GM18870 (cell line): ENCODE results near the gene RBMS1.
"Not testable (repeated sequence)": the region's sequence is repeated elsewhere in the genome, so short reads cannot be mapped to it uniquely, and the experiment has no call there.

Source experiments
- ATAC-seq: cut with Tn5 transposase; IDR thresholded peaks from one replicate; pipeline ENCODE4 v1.9.1; 2021; ENCODE audit warnings: moderate library complexity; ENCODE audit not compliant: unreplicated experiment

RBMS1 gene

GRCh38 chr2:160434254-160434948, 59.2 kb downstream of the RBMS1 start:
- no peak for ATAC-seq

- ATAC-seq = no peak
These were observed 60.0 kb downstream of the RBMS1 start for GRCh38 chr2:160433466-160434140.

GRCh38 chr2:160432633-160433032, 61.0 kb downstream of the RBMS1 start:
- ATAC-seq = no peak

DNA sequence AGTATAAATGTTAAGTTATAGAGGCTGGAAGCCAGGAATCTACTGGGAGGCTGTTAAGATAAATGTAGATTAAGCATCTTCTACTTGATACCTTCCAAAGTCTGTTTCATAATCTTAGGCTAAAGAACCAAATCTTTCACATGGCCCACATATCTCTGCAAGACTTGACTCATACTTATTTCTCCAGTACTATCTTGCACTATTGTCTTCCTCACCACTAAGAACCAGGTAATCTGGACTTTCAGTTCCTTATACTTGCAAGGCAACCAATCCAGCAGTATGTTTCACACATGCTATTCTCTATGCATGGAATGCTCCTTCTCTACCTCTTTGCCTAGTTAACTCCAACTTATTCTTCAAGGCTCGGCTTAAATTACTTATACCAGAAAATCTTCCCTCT, 62.2 kb downstream of the RBMS1 start:
- no peak for ATAC-seq

DNA sequence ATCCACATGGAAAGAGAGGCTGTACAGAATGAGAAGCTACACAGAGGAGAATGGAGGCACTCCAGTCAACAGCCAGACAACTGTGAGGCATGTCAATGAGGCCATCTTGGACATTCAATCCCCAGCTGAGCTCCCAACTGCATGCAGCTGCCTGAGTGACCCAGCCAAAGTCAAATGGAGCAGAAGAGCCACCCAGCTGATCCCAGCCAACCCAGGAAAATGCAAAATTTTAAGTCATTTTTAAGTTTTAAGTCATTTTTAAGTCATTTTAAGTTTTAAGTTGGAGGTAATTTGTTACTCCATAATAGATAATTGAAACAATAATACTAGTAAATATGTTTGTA, 63.6 kb downstream of the RBMS1 start:
- ATAC-seq = no peak

GRCh38 chr2:160429248-160430000, 64.2 kb downstream of the RBMS1 start:
- peak; percentile 52 for ATAC-seq

GRCh38 chr2:160428405-160428763, 65.2 kb downstream of the RBMS1 start:
- no peak for ATAC-seq

GRCh38 chr2:160427629-160428404, 65.8 kb downstream of the RBMS1 start:
- peak; percentile 66 for ATAC-seq

DNA sequence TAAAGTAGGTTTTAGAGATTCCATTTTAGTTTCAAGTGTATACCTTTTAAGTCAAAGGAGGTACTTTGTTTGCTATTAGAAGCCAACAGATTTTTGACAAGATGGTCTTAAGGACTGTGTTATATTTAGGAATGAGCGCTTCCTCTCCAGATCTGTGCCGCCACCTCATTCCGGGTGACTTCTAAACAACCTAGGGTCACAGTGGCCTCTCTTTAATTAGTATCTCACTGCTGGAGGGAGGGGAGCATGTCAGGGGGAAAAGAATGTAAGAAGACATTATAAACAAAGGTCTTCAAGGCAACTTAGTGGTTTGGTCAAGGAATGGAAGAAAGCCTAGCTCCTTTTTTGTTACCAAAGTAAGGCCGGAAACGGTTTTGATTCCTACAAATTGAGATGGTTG, 67.0 kb downstream of the RBMS1 start:
- ATAC-seq = no peak

GRCh38 chr2:160425434-160426151, 68.0 kb downstream of the RBMS1 start:
- ATAC-seq = no peak

DNA sequence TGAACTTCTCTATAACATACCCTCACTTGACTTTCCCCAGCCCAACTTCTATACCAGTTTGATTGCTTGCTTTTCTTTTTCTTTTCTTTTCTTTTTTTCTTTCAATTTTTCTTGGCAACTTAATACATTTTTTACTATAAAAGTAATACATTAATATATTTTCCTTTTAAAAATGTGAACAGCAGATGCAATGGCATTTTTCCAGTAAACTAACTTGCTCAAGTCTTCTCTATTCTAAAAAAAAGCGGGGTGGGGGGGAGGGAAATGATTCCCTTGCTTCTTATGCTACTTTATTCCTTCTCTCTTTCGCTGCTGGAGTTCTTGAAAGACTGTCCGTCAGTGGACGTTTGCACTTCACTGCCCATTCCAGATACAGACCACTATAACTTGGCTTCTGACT, 70.5 kb downstream of the RBMS1 start:
- no peak for ATAC-seq

- ATAC-seq = not testable (repeated sequence)
These were observed 71.7 kb downstream of the RBMS1 start for GRCh38 chr2:160421646-160422501.

DNA sequence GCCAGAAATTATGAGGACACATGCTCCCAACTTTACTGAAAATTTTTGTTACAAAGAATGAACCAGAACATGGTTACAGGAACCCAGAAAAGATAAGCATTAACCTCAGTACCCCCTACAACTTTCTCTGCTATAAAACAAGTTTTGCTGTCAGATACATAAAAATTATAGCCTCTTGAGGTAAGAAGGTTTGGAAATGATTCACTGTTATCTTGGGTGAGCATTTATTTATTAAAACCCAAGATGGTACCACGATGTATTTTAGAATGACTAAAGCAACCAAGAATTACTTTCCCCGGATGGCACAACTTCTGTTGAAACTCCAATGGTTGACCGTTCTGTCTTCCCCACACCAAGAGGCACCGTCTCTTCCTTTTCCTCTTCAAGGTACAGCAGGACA, 72.9 kb downstream of the RBMS1 start:
- no peak for ATAC-seq

- no peak for ATAC-seq
These were observed 73.7 kb downstream of the RBMS1 start for GRCh38 chr2:160419776-160420505.

GRCh38 chr2:160418853-160419252, 74.8 kb downstream of the RBMS1 start:
- ATAC-seq = no peak

GRCh38 chr2:160418398-160418765, 75.2 kb downstream of the RBMS1 start:
- ATAC-seq = no peak

GRCh38 chr2:160417745-160418397, 75.7 kb downstream of the RBMS1 start:
- no peak for ATAC-seq

GRCh38 chr2:160415991-160416390, 77.6 kb downstream of the RBMS1 start:
- ATAC-seq = no peak

- peak; percentile 36 for ATAC-seq
These were observed 81.7 kb downstream of the RBMS1 start for GRCh38 chr2:160411955-160412354.
